Glutamatergic neuron (in vitro differentiated cells): ENCODE measurements around the gene CADM3. TPM values are rescaled to one million over a fixed set of nuclear protein-coding genes. Genes with fewer than 3 reads are reported as not detected.

Experiments
- DNase-seq: peaks from one replicate; pipeline ENCODE4 v3.0.0; 2022
- H3K27ac Mint-ChIP-seq: one replicate; pipeline ENCODE4 v1.8.0; 2020; ENCODE audit warnings: mild to moderate bottlenecking, mixed read lengths, inconsistent platforms; ENCODE audit not compliant: unreplicated experiment
- H3K27me3 Mint-ChIP-seq: one replicate; pipeline ENCODE4 v1.8.0; 2020; ENCODE audit warnings: mild to moderate bottlenecking, moderate library complexity, mixed read lengths, inconsistent platforms; ENCODE audit not compliant: unreplicated experiment
- H3K36me3 Mint-ChIP-seq: one replicate; pipeline ENCODE4 v1.8.0; 2020; ENCODE audit warnings: mild to moderate bottlenecking, mixed read lengths, inconsistent platforms; ENCODE audit not compliant: unreplicated experiment
- H3K4me1 Mint-ChIP-seq: one replicate; pipeline ENCODE4 v1.8.0; 2020; ENCODE audit warnings: mild to moderate bottlenecking, low read depth, mixed read lengths, inconsistent platforms; ENCODE audit not compliant: unreplicated experiment
- H3K4me3 Mint-ChIP-seq: one replicate; pipeline ENCODE4 v1.8.0; 2020; ENCODE audit warnings: mild to moderate bottlenecking, mixed read lengths, inconsistent platforms; ENCODE audit not compliant: unreplicated experiment
- H3K9me3 Mint-ChIP-seq: one replicate; pipeline ENCODE4 v1.8.0; 2020; ENCODE audit warnings: mild to moderate bottlenecking, moderate library complexity, mixed read lengths, inconsistent platforms; ENCODE audit not compliant: unreplicated experiment
- CTCF ChIP-seq: fragments of 200-600 bp; sonication (generic); IDR thresholded peaks from one replicate; pipeline ENCODE4 v1.5.0; 2021; ENCODE audit not compliant: partially characterized antibody, unreplicated experiment
- total RNA-seq: library from RNA; stranded (reverse); fragmentation: NEBNext Ultra II Directional; extraction: Animal tissue kit (Norgen Biotek cat#: 25700); gene quantifications from one replicate; pipeline ENCODE4 v1.2.1, GENCODE V29; 2021; ENCODE audit not compliant: unreplicated experiment

Gene CADM3
- total RNA-seq, 1 donor from 2014 or later, result 165 TPM

GRCh38 chr1:159203610-159204009, 32.2 kb downstream of the CADM3 start:
- Mint-ChIP-seq H3K27ac (no peak overlapping the region), H3K27me3 (peaks cover 20% of the 10 kb centered on the region), H3K36me3 (peaks cover 10% of the 10 kb centered on the region), H3K4me1 (peaks cover 36% of the 10 kb centered on the region), H3K4me3 (no peak overlapping the region), H3K9me3 (peaks cover 18% of the 10 kb centered on the region)
- no peak for TF ChIP-seq CTCF
- no peak for DNase-seq

- Mint-ChIP-seq H3K4me3 (no peak within 1 kb of the TSS), H3K27ac (peak within 1 kb of the TSS; percentile 49), H3K9me3 (peaks cover 18% of the 10 kb centered on the region), H3K27me3 (peaks cover 21% of the 10 kb centered on the region), H3K36me3 (peaks cover 10% of the 10 kb centered on the region), H3K4me1 (peaks cover 44% of the 10 kb centered on the region)
- no peak for TF ChIP-seq CTCF
- DNase-seq, result no peak
Observed at GRCh38 chr1:159204161-159205141, 33.0 kb downstream of the CADM3 start, which contains the start of gene ACKR1. ACKR1 (plus strand) TSS chr1:159204875; CDS start chr1:159204960, 85 bp downstream.

- Mint-ChIP-seq H3K27ac (peak overlapping the region; percentile 49), H3K9me3 (peaks cover 17% of the 10 kb centered on the region), H3K4me1 (peaks cover 44% of the 10 kb centered on the region), H3K36me3 (peaks cover 4% of the 10 kb centered on the region), H3K27me3 (peaks cover 20% of the 10 kb centered on the region), H3K4me3 (no peak overlapping the region)
- TF ChIP-seq CTCF, result no peak
- no peak for DNase-seq
Observed at GRCh38 chr1:159205225-159205624, 33.8 kb downstream of the CADM3 start.

- TF ChIP-seq CTCF, result no peak
- peaks cover 40% of the 10 kb centered on the region for H3K4me1 Mint-ChIP-seq
- peaks cover 19% of the 10 kb centered on the region for H3K27me3 Mint-ChIP-seq
- H3K36me3 Mint-ChIP-seq, result no peaks in the 10 kb centered on the region
- DNase-seq, result no peak
- no peak overlapping the region for H3K27ac Mint-ChIP-seq
- H3K4me3 Mint-ChIP-seq, result peak overlapping the region; percentile 1
- H3K9me3 Mint-ChIP-seq, result peaks cover 14% of the 10 kb centered on the region
Observed at GRCh38 chr1:159206110-159206509, 34.7 kb downstream of the CADM3 start.

GRCh38 chr1:159207080-159207479, 35.7 kb downstream of the CADM3 start:
- no peak for TF ChIP-seq CTCF
- peaks cover 15% of the 10 kb centered on the region for H3K27me3 Mint-ChIP-seq
- peaks cover 14% of the 10 kb centered on the region for H3K9me3 Mint-ChIP-seq

More at GRCh38 chr1:159207080-159207479, 35.7 kb downstream of the CADM3 start:
- Mint-ChIP-seq H3K4me1 (peaks cover 40% of the 10 kb centered on the region), H3K36me3 (no peaks in the 10 kb centered on the region), H3K4me3 (no peak overlapping the region), H3K27ac (peak overlapping the region; percentile 59)
- DNase-seq, result no peak
